Kidney (tissue), 14 donors: Measurements from ENCODE around the gene ARRDC4. TPM values are rescaled to one million over a fixed set of nuclear protein-coding genes. Genes with fewer than 3 reads are reported as not detected.

Experiments used
- DNase-seq, 5 donors: peaks; one replicate each; pipeline ENCODE4 v3.0.0-alpha.2; 2013 to 2020
- FAIRE-seq: peaks from 2 replicates; lab custom pipeline; 2012; peaks lifted over from hg19 to GRCh38; lab: Jason Lieb, UNC
- H3K27ac ChIP-seq, 2 donors: one replicate each; pipeline ENCODE4 v1.7.0; 2013; ENCODE audit warnings: low read depth in 2 of 2, low read length in 2 of 2, inconsistent platforms in 1 of 2
- H3K27me3 ChIP-seq: one replicate; pipeline ENCODE4 v1.7.1; 2013; ENCODE audit warnings: low read length, inconsistent platforms; ENCODE audit not compliant: control insufficient read depth, insufficient read depth
- H3K36me3 ChIP-seq, 3 donors: one replicate each; pipeline versions ENCODE4 v1.7.0 to v1.7.1; 2013; ENCODE audit warnings: low read length in 3 of 3, control low read depth in 1 of 3, inconsistent platforms in 1 of 3; ENCODE audit not compliant: insufficient read depth in 3 of 3, control insufficient read depth in 2 of 3
- H3K4me1 ChIP-seq, 3 donors: one replicate each; pipeline versions ENCODE4 v1.7.0 to v1.7.1; 2013; ENCODE audit warnings: low read length in 3 of 3, inconsistent platforms in 1 of 3, low read depth in 1 of 3; ENCODE audit not compliant: control insufficient read depth in 2 of 3, insufficient read depth in 2 of 3
- H3K4me3 ChIP-seq, 3 donors: one replicate each; pipeline versions ENCODE4 v1.7.0 to v1.8.1; 2013; ENCODE audit warnings: low read length in 3 of 3, control low read depth in 1 of 3, inconsistent platforms in 1 of 3
- H3K9ac ChIP-seq, 3 donors: one replicate each; pipeline versions ENCODE4 v1.7.0 to v1.7.1; 2013; ENCODE audit warnings: low read length in 3 of 3, control low read depth in 1 of 3, inconsistent platforms in 1 of 3
- H3K9me3 ChIP-seq, 3 donors: one replicate each; pipeline versions ENCODE4 v1.7.0 to v1.7.1; 2013; ENCODE audit warnings: low read length in 3 of 3, control low read depth in 1 of 3, inconsistent platforms in 1 of 3; ENCODE audit not compliant: control insufficient read depth in 2 of 3, insufficient read depth in 1 of 3
- intact Hi-C: fragments of 100-400 bp; cut with DNase I; formaldehyde crosslinking; loops from one replicate; pipeline ENCODE4 v1.11.1; 2022
- polyA plus RNA-seq: library from polyadenylated mRNA; stranded (reverse); fragments of 350-450 nt; fragmentation: Illumina TruSeq; extraction: RNeasy Lipid Tissue Mini Kit (QIAGEN cat#74804); gene quantifications from one replicate; pipeline ENCODE4 v1.2.3, GENCODE V29; 2014; ENCODE audit warnings: low read depth, low replicate concordance; ENCODE audit not compliant: insufficient read depth
- total RNA-seq: library from RNA; stranded (reverse); fragmentation: NEBNext Ultra II Directional; extraction: Animal tissue kit (Norgen Biotek cat#: 25700); gene quantifications from one replicate; pipeline ENCODE4 v1.2.1, GENCODE V29; 2021
- TF ChIP-seq, protein P1 (sequence below): IDR thresholded peaks from 3 replicates; pipeline ENCODE4 v1.5.1; 2012; ENCODE audit warnings: mild to moderate bottlenecking, moderate library complexity, borderline replicate concordance; ENCODE audit not compliant: insufficient read depth; ENCODE audit errors: extremely low read depth
- donor health status: control.
- donor health status: control.
- donor health status: control.
- donor health status: control.
- donor health status: control.
- donor health status: DM: yes; HTN: yes; CAD: no.
- donor health status: Normal renal cell carcinoma (clear cell type).

ARRDC4 gene
- total and polyA plus RNA-seq, 2 donors from 2014 or later = 20.9 to 48.7 TPM

DNA sequence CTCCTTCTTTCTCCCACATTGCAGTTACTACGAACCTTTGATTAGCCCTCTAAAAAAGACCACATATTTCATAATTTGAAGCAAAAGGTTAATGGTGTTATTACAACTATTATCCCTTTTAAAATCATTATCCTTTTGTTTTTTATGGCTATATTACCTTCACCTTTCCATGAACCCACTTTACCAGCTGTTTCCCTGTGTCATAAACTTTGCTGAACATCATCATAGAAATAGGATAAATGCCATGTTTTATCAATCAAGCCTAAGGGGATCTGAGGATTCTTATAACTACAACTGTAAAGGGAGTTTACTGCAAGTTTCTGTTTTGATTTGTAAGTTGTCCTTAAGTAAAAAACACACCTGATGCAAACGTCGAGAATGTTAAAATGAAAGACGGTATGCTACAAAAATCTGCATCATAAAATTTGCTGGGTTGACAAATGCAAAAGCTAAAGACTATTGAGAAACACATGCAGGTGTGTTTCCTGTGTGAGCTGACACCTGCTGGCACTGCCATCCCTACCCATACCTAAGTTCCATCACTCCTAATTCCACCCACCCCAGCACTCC, 39.1 kb upstream of the ARRDC4 start:
- no peaks in the 10 kb centered on the region for H3K9me3 ChIP-seq
- H3K27me3 ChIP-seq = no peaks in the 10 kb centered on the region
- no peak overlapping the region for H3K4me3 ChIP-seq
- H3K36me3 ChIP-seq = no peaks in the 10 kb centered on the region
- H3K9ac ChIP-seq = no peak overlapping the region
- no peaks in the 10 kb centered on the region for H3K4me1 ChIP-seq
- FAIRE-seq (no peak), DNase-seq (no peak)
- H3K27ac ChIP-seq = no peak overlapping the region
- intact Hi-C loops = no loop called here
- TF ChIP-seq, protein P1, sequence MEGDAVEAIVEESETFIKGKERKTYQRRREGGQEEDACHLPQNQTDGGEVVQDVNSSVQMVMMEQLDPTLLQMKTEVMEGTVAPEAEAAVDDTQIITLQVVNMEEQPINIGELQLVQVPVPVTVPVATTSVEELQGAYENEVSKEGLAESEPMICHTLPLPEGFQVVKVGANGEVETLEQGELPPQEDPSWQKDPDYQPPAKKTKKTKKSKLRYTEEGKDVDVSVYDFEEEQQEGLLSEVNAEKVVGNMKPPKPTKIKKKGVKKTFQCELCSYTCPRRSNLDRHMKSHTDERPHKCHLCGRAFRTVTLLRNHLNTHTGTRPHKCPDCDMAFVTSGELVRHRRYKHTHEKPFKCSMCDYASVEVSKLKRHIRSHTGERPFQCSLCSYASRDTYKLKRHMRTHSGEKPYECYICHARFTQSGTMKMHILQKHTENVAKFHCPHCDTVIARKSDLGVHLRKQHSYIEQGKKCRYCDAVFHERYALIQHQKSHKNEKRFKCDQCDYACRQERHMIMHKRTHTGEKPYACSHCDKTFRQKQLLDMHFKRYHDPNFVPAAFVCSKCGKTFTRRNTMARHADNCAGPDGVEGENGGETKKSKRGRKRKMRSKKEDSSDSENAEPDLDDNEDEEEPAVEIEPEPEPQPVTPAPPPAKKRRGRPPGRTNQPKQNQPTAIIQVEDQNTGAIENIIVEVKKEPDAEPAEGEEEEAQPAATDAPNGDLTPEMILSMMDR = no peak

DNA sequence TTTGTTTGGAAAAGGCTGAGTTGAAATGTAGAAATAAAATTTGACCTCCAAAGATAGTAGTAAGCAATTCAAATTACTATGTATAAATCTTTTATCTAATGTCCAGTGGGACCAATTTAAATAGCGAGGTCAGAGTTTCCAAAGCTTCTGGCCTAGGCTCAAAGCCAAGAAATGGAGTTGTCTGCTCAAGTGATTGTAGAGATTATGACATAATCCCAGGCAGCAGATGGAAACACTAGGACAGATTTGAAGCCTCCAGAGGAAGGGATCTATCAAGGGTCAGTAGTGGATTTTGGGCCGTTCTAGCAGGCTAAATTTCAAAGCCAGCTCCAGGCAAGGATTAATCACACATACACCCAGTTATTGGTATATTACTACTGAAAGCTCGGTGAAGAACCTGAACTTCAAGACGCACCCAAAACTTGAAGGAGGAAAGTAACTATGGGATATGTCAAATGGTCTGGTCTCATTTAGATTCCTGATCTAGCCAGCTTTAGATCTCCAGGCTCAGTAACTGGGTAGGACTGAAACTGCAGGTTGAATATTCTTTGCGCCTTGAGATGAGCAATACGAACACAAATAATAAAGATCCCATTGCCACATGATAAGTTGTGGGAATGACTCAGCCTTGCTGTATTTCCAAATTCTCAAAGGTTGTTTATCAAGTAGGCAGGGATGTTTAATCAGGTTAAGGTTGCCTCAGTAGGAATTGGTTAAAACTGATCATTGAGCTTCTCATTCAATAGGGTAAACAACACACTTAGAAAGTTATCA, 30.9 kb upstream of the ARRDC4 start:
- H3K9me3 ChIP-seq = peaks cover 0 to 3% (median 0%) of the 10 kb centered on the region in 3 donors
- intact Hi-C loops = no loop called here
- TF ChIP-seq, protein P1 = no peak
- H3K4me3 ChIP-seq = no peak overlapping the region
- no peaks in the 10 kb centered on the region for H3K36me3 ChIP-seq
- FAIRE-seq = no peak
- no peaks in the 10 kb centered on the region for H3K4me1 ChIP-seq
- H3K9ac ChIP-seq = no peak overlapping the region
- H3K27me3 ChIP-seq = no peaks in the 10 kb centered on the region
- H3K27ac ChIP-seq = no peak overlapping the region
- no peak for DNase-seq

DNA sequence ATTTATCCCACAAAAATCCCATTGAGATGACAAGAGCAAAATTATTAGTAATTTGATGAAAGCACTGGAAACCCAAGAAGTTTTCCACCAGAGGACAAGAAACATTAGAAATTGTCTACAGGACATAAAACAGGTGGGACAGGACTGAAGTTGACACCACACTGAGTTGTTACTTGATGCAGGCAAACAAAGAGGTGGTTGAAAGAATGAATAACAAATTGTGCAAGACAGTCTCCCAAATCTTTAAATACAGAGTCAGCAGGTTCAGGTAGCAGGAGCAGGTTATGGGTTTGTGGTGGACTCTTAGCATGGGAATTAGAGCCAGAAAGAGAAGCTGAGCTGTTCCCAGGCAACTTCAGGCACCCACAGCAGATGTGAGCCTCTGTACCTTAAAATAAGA, 30.3 kb upstream of the ARRDC4 start:
- no peak for FAIRE-seq
- no peak for DNase-seq
- Histone ChIP-seq H3K36me3 (no peaks in the 10 kb centered on the region), H3K27me3 (no peaks in the 10 kb centered on the region), H3K4me1 (no peaks in the 10 kb centered on the region), H3K9ac (no peak overlapping the region), H3K4me3 (no peak overlapping the region), H3K9me3 (peaks cover 0 to 3% (median 0%) of the 10 kb centered on the region in 3 donors), H3K27ac (no peak overlapping the region)
- TF ChIP-seq, protein P1 = no peak
- intact Hi-C loops = no loop called here
